ENCODE data around the gene CCSAP.

CCSAP gene

DNA sequence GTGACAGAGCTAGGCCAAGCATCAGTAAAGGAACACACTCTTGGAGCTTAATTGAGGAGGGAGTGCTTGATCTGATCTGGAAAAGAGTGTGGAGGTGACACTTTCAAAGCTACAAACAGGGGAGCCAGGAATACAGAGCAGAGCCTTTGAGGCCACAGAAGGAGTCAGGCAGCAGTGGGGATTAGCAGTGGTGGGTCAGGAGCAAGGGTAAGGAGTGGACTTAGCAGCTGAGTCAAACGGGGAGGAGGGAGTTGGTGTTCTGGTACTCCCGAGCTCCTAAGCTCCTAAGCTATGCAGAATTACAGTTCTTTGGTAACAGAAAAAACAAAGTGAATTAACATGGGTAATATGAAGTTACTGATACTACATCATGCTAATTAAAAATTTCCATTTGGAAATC, 57.4 kb downstream of the CCSAP start:
- no peak for DNase-seq

GRCh38 chr1:229284887-229285286, 58.0 kb downstream of the CCSAP start:
- DNase-seq, result no peak

- no peak for DNase-seq
Observed at GRCh38 chr1:229283183-229283611, 59.6 kb downstream of the CCSAP start.

- no peak for DNase-seq
Observed at GRCh38 chr1:229282295-229282823, 60.5 kb downstream of the CCSAP start.

DNA sequence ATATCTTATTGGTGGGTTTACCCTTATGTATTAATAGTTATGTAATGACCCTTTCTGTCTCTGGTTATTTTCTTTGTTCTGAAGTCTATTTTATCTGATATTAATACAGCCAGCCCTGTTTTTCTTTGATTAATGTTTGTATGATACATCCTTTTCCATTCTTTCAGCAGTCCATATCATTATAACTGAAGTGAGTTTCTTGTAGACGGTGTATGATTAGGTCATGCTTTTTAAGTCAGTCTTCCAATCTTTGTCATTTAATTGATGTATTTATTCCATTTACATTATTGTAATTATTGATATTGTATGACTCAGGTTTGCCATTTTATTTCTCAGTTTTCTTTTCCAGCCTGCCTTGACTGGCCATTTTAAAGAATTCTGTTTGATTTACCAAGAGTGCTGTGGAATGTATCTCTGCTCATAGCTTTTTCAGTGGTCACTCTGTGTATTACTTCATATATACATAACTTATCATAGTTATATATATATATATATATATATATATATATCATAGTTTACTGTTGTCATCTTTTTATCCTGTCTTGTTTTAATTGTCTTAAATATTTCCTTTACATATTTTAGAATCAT, 61.4 kb downstream of the CCSAP start:
- DNase-seq, result no peak

DNA sequence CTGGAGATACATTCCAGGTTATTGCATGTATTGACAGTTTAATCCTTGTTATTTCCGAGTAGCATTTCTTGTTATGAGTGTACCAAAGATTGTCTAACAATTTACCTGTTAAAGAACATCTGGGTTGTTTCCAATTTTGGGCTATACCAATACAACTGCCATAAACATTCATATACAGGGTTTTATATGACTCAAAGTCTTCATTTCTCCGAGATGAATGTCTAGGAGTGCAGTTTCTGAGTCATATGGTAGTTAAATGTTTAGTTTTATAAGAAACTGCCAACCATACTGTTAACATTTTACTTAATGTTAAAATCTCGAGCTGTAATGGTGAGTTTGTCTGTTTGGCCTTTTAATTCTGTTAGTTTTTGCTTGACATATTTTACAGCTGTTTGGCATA, 61.9 kb downstream of the CCSAP start:
- DNase-seq, result no peak

GRCh38 chr1:229280037-229280828, 62.6 kb downstream of the CCSAP start:
- DNase-seq, result no peak

DNA sequence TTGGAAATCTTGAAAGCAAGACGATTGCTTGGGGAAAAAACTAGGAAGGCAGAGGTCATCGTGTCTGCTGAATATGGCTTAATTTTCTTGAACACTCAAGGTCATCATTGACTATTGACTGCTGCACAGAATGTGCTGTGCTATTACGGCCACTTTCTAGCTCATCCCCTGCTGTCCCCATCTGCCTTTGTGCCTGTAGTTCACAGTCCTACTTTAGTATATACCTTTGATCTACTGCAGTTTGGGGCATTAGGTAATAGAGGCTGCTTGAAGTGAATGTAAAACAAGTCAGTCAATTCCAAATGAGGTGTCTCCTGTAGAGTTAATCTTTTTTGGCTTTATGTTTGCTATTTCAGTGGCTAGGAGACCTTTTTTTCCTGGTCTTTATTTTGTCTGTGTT, 63.6 kb downstream of the CCSAP start:
- no peak for DNase-seq

GRCh38 chr1:229278120-229278741, 64.6 kb downstream of the CCSAP start:
- DNase-seq, result no peak

DNA sequence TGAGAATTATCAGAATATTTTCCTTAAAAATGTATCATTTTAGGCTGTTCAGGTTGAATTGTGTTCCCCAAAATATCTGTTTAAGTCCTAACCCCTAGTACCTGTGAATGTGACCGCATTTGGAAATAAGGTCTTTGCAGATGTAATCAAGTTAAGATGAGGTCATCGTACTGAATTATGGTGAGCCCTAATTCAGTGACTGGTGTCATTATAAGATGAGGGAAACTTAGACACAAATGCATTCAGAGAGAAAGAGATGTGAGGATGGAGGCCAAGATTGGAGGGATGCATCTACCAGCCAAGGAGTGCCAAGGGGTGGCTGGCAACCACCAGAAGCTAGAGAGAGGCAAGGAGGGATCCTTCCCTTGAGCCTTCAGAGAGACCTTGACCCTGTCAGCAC, 67.8 kb downstream of the CCSAP start:
- no peak for DNase-seq

DNA sequence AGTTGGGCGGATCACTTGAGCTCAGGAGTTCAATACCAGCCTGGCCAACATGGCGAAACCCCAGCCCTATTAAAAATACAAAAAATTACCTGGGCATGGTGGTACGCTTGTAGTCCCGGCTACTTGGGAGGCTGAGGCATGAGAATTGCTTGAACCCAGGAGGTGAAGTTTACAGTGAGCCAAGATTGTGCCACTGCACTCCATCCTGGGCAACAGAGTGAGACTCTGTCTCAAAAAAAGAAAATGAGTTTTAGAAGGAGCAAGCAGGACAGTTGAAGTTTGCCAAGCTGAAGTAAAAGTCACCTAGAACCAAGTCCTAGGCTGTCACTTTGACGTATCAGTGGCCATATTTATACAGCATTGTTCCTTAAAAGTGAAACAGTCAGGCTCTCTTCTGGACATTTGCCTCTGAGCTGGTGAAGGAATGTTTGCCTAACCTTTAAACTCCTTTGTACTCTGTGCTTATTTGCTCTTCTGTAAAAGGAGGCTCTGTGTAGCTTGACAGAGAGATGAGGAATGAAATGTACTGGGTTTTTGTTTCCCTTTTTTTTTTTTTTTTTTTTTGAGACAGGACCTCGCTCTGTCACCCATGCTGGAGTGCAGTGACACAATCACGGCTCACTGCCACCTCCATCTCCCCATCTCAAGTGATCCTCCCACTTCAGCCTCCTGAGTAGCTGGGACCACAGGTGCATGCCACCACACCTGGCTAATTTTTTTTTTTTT, 69.2 kb downstream of the CCSAP start:
- DNase-seq, result no peak

- DNase-seq, result no peak
Observed at GRCh38 chr1:229272164-229273158, 70.4 kb downstream of the CCSAP start.

GRCh38 chr1:229271448-229272159, 71.2 kb downstream of the CCSAP start:
- no peak for DNase-seq
